GM21619 (cell line): Measurements from ENCODE around the gene CYP1A1.
"Not testable (repeated sequence)": the region's sequence is repeated elsewhere in the genome, so short reads cannot be mapped to it uniquely, and the experiment has no call there.

Experiments used
- ATAC-seq: cut with Tn5 transposase; IDR thresholded peaks from one replicate; pipeline ENCODE4 v1.9.1; 2021; ENCODE audit not compliant: unreplicated experiment

Gene CYP1A1

GRCh38 chr15:74738239-74738638 lies 12.9 kb upstream of the CYP1A1 start:
- ATAC-seq = not testable (repeated sequence)

GRCh38 chr15:74735305-74735704 lies 10.0 kb upstream of the CYP1A1 start:
- ATAC-seq = no peak

GRCh38 chr15:74733269-74733668 lies 7.9 kb upstream of the CYP1A1 start:
- ATAC-seq = no peak

DNA sequence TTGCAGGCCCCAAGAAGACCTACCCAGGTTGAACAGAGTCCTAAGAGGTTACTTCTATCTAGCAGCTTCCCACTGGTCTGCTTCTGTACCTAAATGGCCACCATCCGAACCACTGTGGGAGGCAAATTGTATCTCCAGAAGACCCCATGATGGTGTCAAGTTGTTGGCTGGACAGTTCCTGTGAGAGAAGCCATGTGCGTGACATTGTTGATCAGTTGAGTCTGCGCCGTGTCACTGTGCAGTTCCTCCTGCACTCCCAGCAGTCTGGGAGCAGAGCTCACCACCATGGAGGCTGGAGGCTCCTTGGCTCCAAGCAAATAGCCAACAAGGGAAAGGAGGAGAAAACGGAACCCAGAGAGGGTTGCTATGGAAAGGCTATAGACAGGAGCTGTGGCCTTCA lies 7.5 kb upstream of the CYP1A1 start:
- ATAC-seq = no peak

- ATAC-seq = no peak
Measured at GRCh38 chr15:74730619-74731316, 5.4 kb upstream of the CYP1A1 start.

GRCh38 chr15:74729372-74729771 lies 4.0 kb upstream of the CYP1A1 start:
- not testable (repeated sequence) for ATAC-seq

GRCh38 chr15:74728699-74729098 lies 3.4 kb upstream of the CYP1A1 start:
- not testable (repeated sequence) for ATAC-seq

GRCh38 chr15:74727727-74728126 lies 2.4 kb upstream of the CYP1A1 start:
- no peak for ATAC-seq

DNA sequence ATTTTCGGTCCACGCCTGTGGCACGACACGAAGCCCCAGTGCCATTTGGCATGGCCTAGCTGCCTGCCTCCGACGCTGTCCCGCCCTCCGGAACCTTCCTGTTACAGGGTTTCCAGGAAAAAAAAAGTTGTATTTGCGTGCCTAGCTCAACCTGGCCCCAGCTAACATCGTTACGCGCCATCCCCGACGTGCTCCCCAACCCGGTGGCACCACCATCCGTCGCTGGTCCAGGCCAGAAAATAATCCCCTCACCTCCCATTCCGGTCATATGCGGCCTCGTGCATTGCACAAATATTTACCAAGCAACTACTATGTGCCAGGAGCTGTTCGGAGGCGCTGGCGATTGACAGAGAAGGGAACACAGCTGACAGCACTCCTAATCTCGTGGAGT lies 1.4 kb upstream of the CYP1A1 start:
- no peak for ATAC-seq

- no peak for ATAC-seq
Measured at GRCh38 chr15:74725845-74726773, 781 bp upstream of the CYP1A1 start.

GRCh38 chr15:74724570-74725224 lies 631 bp downstream of the CYP1A1 start:
- no peak for ATAC-seq

DNA sequence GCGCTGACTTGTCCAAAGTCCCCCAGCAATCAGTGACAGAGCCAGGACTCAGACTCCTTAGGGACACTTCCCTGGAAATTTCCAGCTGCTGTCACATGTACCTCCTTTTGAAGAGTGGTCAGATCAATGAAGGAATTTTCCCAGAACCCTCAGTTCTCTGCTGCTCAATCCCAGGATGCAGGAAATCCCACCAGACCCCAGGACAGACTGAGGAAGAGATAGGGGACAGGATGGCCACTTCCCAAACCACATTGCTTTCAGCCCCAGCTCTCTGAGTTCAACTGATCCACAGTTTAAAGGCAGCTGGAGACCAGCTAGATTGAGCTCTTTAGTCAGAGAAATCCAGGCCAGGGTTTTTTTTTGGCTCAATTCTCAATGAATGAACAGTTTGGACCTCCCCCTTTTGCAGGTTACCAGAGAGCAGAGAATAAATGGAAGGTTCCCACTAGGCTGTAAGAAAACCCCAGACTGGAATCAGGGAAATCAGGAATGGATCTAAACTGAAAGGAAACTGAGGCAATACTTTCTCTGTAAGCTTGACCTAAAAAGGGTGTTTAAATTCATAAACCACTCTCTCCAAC lies 1.5 kb downstream of the CYP1A1 start:
- ATAC-seq = no peak

GRCh38 chr15:74723187-74723586 lies 2.1 kb downstream of the CYP1A1 start:
- no peak for ATAC-seq

DNA sequence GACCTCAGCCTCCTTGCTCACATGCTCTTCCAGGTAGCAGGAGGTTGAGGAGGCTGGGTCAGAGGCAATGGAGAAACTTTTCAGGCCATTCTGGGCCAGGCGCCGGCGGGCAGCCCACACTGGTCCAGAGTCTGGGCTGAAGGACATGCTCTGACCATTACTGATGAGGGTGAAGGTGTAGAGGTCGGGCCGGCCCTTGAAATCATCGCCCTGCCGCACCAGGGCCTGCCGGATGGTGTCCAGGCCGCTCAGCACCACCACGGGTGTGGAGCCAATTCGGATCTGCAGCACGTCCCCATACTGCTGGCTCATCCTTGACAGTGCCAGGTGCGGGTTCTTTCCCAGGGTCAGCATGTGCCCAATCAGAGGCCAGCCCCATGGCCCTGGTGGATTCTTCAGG lies 2.7 kb downstream of the CYP1A1 start:
- ATAC-seq = no peak

DNA sequence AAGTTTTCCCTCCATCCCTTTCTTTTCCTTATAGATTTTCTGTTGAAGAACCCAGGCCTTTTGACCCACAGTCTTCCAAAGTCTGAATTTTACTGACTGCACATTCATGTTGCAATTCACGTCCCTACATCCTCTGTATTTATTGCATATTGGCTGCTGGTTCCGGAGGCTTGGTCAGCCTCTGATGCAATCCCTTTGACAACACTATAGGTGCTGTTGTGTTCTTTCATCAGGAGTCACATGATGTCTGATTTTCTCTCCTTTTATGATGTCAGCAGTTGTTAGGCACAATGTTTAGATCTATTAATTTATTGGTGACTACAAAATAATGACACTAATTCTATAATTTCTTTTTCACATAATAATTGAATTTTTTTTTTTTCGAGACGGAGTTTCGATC lies 8.7 kb downstream of the CYP1A1 start:
- no peak for ATAC-seq

GRCh38 chr15:74712311-74712710 lies 13.0 kb downstream of the CYP1A1 start:
- ATAC-seq = no peak

DNA sequence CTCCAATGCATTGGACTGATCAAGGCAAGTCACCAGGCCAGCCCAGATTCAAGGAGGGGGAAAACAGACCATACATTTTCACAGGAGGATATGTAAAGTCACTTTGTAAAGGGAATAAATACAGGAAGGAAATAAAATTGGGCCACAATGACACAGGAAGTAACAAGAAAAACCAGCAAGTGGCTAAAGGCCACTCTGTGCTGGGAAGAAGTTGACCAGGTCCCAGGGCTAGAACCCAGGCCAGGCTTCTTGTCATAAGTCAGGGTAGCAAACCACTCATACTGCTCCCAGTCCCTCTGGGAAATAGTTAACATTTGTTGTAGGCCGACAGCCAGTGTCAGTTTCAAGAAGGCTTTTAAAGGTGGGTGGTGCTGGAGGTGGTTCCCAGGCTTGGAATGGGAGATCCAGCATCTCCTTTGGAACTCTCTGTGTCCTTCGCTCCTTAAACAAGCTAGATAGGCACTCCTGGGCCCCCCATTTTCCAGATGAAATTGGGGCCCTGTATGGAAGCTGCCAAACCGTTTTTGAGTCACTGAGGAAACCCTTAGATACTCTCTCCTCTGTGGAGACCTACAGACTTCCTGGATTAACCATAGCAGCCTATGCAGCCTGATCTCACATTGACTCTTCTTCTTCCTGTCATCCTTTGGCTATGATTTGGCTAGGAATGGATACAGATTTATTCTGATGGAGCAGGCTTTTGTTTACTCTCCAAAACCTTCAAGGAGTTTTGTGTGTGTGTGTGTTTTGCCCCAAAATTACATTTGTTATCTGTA lies 14.8 kb downstream of the CYP1A1 start:
- no peak for ATAC-seq

DNA sequence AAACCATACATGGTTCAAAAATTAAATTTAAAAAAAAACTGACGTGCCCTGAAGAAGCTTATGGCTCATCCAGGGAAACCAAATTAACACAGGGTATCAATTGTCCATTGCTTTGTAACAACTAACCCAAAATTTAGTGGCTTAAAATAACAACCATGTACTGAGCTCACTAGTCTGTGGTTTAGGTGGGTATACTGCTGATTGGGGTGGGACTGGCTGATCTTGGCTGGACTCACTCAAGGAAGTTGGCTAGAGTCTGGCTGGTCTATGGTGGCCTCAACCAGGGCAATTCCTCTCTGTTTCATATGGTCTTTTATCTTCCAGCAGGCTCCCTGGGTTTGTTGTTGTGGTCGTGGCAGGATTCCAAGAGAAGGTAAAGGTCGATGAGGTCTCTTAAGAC lies 15.4 kb downstream of the CYP1A1 start:
- ATAC-seq = no peak

DNA sequence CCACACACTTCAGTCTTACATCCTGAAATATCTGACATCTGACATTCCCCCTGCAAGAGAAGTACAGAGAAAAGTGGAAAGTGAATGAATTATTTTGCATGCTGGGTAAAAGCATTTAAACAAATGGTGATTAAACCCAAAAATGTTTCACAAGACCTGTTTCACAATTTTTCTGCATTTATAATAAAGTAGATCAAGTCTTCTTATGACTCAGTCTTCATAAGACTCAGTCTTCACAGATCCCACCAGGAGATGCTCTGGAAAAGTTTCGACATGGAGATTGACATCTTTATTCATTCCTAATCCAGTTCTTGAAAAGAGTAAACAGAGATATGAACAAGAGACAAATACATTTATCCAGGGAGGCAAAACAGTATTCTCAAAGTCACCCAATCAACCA lies 16.3 kb downstream of the CYP1A1 start:
- ATAC-seq = no peak

DNA sequence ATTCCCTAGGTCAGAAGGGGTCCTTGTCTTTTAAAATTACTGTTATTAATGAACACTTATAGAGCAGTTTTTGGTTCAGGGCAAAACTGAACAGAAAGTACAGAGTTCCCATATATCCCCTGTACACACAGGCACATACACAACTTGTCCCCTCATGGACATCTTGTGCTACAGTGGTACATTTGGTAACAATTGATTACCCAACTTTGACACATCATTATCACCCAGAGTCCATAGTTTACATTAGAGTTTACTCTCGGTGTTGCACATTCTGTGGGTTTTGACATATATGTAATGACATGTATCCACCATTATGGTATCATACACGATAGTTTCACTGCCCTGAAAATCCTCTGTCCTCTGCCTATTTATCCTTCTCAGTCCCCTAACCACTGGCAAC lies 28.5 kb downstream of the CYP1A1 start:
- no peak for ATAC-seq

- ATAC-seq = no peak
Measured at GRCh38 chr15:74696398-74696729, 29.0 kb downstream of the CYP1A1 start.
